GM23248 (cell line): Measurements from ENCODE around the gene RPF1. TPM values are rescaled to one million over a fixed set of nuclear protein-coding genes. Genes with fewer than 3 reads are reported as not detected.

Experiments
- DNase-seq: peaks from one replicate; pipeline ENCODE4 v3.0.0-alpha.2; 2015
- H2AFZ ChIP-seq: fragments of 200-600 bp; sonication (generic); 2 replicates; pipeline ENCODE4 v1.6.1; 2016; ENCODE audit warnings: antibody characterized with exemption
- H3F3A ChIP-seq: fragments of 200-600 bp; sonication (generic); 2 replicates; pipeline ENCODE4 v1.6.1; 2016; ENCODE audit warnings: mild to moderate bottlenecking, antibody characterized with exemption, mixed run types; ENCODE audit not compliant: insufficient read depth
- H3K27ac ChIP-seq: fragments of 200-600 bp; sonication (generic); 2 replicates; pipeline ENCODE4 v1.5.1; 2016; ENCODE audit warnings: mild to moderate bottlenecking
- H3K27me3 ChIP-seq: fragments of 200-600 bp; sonication (generic); replicated peaks from 2 replicates; pipeline ENCODE4 v1.6.1; 2016; ENCODE audit warnings: mild to moderate bottlenecking; ENCODE audit not compliant: insufficient read depth
- H3K36me3 ChIP-seq: fragments of 200-600 bp; sonication (generic); 2 replicates; pipeline ENCODE4 v1.6.1; 2016; ENCODE audit warnings: low read depth, mild to moderate bottlenecking
- H3K4me1 ChIP-seq: fragments of 200-600 bp; sonication (generic); 2 replicates; pipeline ENCODE4 v1.6.1; 2016; ENCODE audit warnings: mild to moderate bottlenecking; ENCODE audit not compliant: insufficient read depth
- H3K4me2 ChIP-seq: fragments of 200-600 bp; sonication (generic); one replicate; pipeline ENCODE4 v1.6.1; 2016; ENCODE audit warnings: mild to moderate bottlenecking; ENCODE audit not compliant: unreplicated experiment
- H3K4me3 ChIP-seq: fragments of 200-600 bp; sonication (generic); 2 replicates; pipeline ENCODE4 v1.5.1; 2016; ENCODE audit warnings: mild to moderate bottlenecking
- H3K79me2 ChIP-seq: fragments of 200-600 bp; sonication (generic); 2 replicates; pipeline ENCODE4 v1.6.1; 2016; ENCODE audit warnings: mild to moderate bottlenecking; ENCODE audit not compliant: insufficient read depth
- H3K9ac ChIP-seq: fragments of 200-600 bp; sonication (generic); 2 replicates; pipeline ENCODE4 v1.6.1; 2016; ENCODE audit warnings: mild to moderate bottlenecking
- H3K9me2 ChIP-seq: fragments of 200-600 bp; sonication (generic); 2 replicates; pipeline ENCODE4 v1.6.1; 2016; ENCODE audit warnings: mixed run types, mild to moderate bottlenecking, moderate library complexity; ENCODE audit not compliant: insufficient read depth
- H3K9me3 ChIP-seq: fragments of 200-600 bp; sonication (generic); one replicate; pipeline ENCODE4 v1.6.1; 2017; ENCODE audit warnings: low read depth
- H4K20me1 ChIP-seq: fragments of 200-600 bp; sonication (generic); 2 replicates; pipeline ENCODE4 v1.6.0; 2016; ENCODE audit not compliant: insufficient read depth
- EZH2 ChIP-seq: fragments of 200-600 bp; sonication (generic); IDR thresholded peaks from 2 replicates; pipeline ENCODE4 v1.6.1; 2018; ENCODE audit warnings: antibody characterized with exemption, mild to moderate bottlenecking; ENCODE audit not compliant: insufficient read depth, poor library complexity, severe bottlenecking
- EZH2phosphoT487 ChIP-seq: fragments of 200-600 bp; sonication (generic); IDR thresholded peaks from 2 replicates; pipeline ENCODE4 v1.6.1; 2018; ENCODE audit warnings: antibody characterized with exemption, moderate library complexity, mild to moderate bottlenecking, low read depth; ENCODE audit not compliant: insufficient read depth
- WGBS, 2 experiments: methylation state at CpG; one replicate each; pipeline ENCODE4 v1.1.6; 2015 to 2017; ENCODE audit warnings: low lambda C conversion rate in 2 of 2, low coverage in 1 of 2; ENCODE audit errors: missing lambda C conversion rate in 2 of 2; 5-methylcytosine and 5-hydroxymethylcytosine counted together
- in situ Hi-C: fragments of 300-500 bp; cut with MboI; formaldehyde crosslinking; loops from 2 replicates; pipeline ENCODE4 v1.15.0; 2020
- polyA plus RNA-seq: library from polyadenylated mRNA; unstranded; fragments of >200 nt; fragmentation: Nextera tagmentation; extraction: Ambion mirVana; gene quantifications from 2 replicates; pipeline ENCODE4 v1.2.1, GENCODE V29; 2016
- total RNA-seq: library from RNA; depleted of rRNA; stranded (reverse); fragments of >200 nt; shearing (Covaris generic); gene quantifications from 2 replicates; pipeline ENCODE4 v1.2.3, GENCODE V29; 2014

RPF1 gene
- total and polyA plus RNA-seq, 2 experiments from 2014 or later = 29.6 to 33.0 TPM

DNA sequence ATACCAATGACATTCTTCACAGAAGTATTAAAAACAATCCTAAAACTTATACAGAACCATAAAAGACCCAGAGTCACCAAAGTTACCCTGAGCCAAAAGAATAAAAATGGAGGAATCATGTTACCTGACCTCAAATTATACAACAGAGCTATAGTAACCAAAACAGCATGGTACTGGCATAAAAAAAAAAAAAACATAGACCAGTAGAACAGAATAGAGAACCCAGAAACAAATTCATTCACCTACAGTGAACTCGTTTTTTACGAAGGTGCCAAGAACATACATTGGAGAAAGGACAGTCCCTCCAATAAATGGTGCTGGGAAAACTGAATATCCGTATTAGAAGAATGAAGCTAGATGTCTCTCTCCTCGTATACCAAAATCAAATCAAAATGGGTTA, 30.0 kb downstream of the RPF1 start:
- Histone ChIP-seq H3K9me3 (no peaks in the 10 kb centered on the region), H3K4me1 (peaks cover 9% of the 10 kb centered on the region; the same call in 1 of the 2 replicates), H3F3A (peaks cover 19% of the 10 kb centered on the region), H3K27ac (no peak overlapping the region), H3K4me3 (no peak overlapping the region), H3K36me3 (no peaks in the 10 kb centered on the region), H3K9me2 (no peaks in the 10 kb centered on the region), H3K4me2 (no peak overlapping the region), H3K9ac (no peak overlapping the region), H3K27me3 (no peaks in the 10 kb centered on the region), H3K79me2 (peaks cover 38% of the 10 kb centered on the region), H2AFZ (no peak overlapping the region), H4K20me1 (peaks cover 4% of the 10 kb centered on the region; the same call in 1 of the 2 replicates)
- in situ Hi-C loops = no loop called here
- 97% methylated on average over 4 of the region's 4 CpGs for WGBS, 2 experiments
- TF ChIP-seq EZH2phosphoT487 = no peak
- TF ChIP-seq EZH2 = no peak
- DNase-seq = no peak

DNA sequence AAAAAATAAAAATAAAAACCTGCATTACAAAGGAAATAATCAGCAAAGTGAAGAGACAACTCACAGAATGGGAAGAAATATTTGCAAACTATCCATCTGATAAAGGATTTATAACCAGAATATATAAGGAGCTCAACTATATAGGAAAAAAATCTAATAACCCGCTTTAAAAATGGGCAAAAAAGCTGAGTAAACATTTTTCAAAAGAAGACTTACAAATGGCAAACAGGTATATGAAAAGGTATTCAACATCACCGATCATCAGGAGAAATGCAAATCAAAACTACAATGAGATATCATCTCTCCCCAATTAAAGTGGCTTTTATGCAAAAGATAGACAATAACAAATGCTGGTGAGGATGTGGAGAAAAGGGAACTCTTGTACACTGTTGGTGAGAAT, 31.1 kb downstream of the RPF1 start:
- no peaks in the 10 kb centered on the region for H3K9me3 ChIP-seq
- TF ChIP-seq EZH2 (no peak), EZH2phosphoT487 (no peak)
- H3K27ac ChIP-seq = no peak overlapping the region
- peaks cover 8% of the 10 kb centered on the region for H3F3A ChIP-seq
- H3K4me1 ChIP-seq = peaks cover 5% of the 10 kb centered on the region; the same call in 1 of the 2 replicates
- no peaks in the 10 kb centered on the region for H3K36me3 ChIP-seq
- H3K9ac ChIP-seq = no peak overlapping the region
- in situ Hi-C loops = no loop called here
- 70 to 81% methylated on average over 2 of the region's 2 CpGs for WGBS, 2 experiments
- no peak overlapping the region for H3K4me3 ChIP-seq
- no peak for DNase-seq
- H2AFZ ChIP-seq = no peak overlapping the region
- no peak overlapping the region for H3K4me2 ChIP-seq
- H3K27me3 ChIP-seq = no peaks in the 10 kb centered on the region
- no peaks in the 10 kb centered on the region for H3K9me2 ChIP-seq
- peaks cover 27% of the 10 kb centered on the region for H3K79me2 ChIP-seq
- H4K20me1 ChIP-seq = no peaks in the 10 kb centered on the region

DNA sequence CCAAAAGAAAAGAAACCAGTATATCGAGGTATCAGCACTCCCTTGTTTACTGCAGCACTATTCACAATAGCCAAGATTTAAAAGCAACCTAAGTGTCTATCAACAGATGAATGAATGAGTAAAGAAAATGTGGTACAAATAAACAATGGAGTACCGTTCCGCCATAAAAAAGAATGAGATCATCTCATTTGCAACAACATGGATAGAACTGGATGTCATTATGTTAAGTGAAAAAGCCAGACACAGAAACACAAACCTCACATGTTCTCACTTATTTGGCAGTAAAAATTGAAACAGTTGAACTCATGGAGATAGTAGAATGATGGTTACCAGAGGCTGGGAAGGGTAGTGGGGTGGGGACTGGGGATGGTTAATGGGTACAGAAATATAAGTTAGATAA, 31.6 kb downstream of the RPF1 start:
- Histone ChIP-seq H4K20me1 (no peaks in the 10 kb centered on the region), H3K36me3 (no peaks in the 10 kb centered on the region), H3F3A (0 out of 2 replicates have a peak, but pooled peaks cover 5% of the 10 kb centered on the region), H2AFZ (no peak overlapping the region), H3K9me2 (no peaks in the 10 kb centered on the region), H3K4me1 (peaks cover 5% of the 10 kb centered on the region; the same call in 1 of the 2 replicates), H3K4me3 (no peak overlapping the region), H3K79me2 (peaks cover 24% of the 10 kb centered on the region), H3K27me3 (no peaks in the 10 kb centered on the region), H3K4me2 (no peak overlapping the region), H3K27ac (no peak overlapping the region), H3K9ac (no peak overlapping the region), H3K9me3 (no peaks in the 10 kb centered on the region)
- DNase-seq = no peak
- WGBS, 2 experiments = 38 to 44% methylated on average over 3 of the region's 3 CpGs
- no peak for TF ChIP-seq EZH2
- no peak for TF ChIP-seq EZH2phosphoT487
- in situ Hi-C loops = no loop called here

DNA sequence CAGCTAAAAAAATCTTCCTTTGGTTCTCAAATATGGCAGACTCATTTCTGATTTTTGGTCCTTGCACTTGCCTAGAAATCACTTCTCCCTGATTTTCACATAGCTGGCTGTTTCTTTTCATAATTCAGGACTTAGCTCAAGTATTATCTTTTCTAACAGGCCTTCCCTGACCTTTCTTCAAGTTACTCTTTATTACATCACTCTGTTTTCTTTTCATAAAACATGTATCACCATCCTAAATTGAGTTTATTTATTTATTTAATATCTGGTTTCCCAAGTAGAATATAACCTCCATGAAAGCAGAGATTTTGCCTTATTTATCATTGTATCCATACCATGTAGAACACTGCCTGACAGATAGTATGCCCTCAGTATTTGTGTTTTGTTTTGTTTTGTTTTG, 45.5 kb downstream of the RPF1 start:
- Histone ChIP-seq H3F3A (no peaks in the 10 kb centered on the region), H3K9me2 (no peaks in the 10 kb centered on the region), H3K4me2 (no peak overlapping the region), H3K4me1 (no peaks in the 10 kb centered on the region), H3K36me3 (0 out of 2 replicates have a peak, but pooled peaks cover 4% of the 10 kb centered on the region), H3K4me3 (no peak overlapping the region), H3K9ac (no peak overlapping the region), H4K20me1 (no peaks in the 10 kb centered on the region), H3K79me2 (no peaks in the 10 kb centered on the region), H2AFZ (no peak overlapping the region), H3K27me3 (no peaks in the 10 kb centered on the region), H3K9me3 (no peaks in the 10 kb centered on the region), H3K27ac (no peak overlapping the region)
- in situ Hi-C loops = no loop called here
- no peak for DNase-seq
- TF ChIP-seq EZH2 = no peak
- TF ChIP-seq EZH2phosphoT487 = no peak

DNA sequence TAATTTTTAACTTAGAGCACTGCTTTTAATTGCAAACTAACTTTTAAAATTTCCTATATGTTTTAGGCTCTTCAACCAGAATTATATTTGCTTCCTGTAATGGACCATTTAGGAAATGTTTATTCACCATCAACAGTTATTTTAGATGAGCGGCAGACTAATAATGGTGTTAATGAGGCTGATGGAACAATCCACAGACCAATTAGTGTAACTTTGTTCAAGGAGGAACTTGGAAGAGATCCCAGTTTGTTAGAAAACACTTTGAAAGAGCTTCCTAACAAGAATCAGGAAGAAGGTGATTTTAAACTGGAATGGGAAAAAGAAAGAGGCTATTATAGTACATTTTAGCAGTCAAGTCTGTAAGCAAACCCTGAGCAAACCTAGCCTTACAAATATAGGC, 46.7 kb downstream of the RPF1 start:
- H3K4me2 ChIP-seq = no peak overlapping the region
- no peak for TF ChIP-seq EZH2phosphoT487
- TF ChIP-seq EZH2 = no peak
- H3K27ac ChIP-seq = no peak overlapping the region
- H2AFZ ChIP-seq = no peak overlapping the region
- H4K20me1 ChIP-seq = no peaks in the 10 kb centered on the region
- no peak for DNase-seq
- WGBS, 2 experiments = 96 to 100% methylated on average over 1 of the region's 1 CpG
- no peaks in the 10 kb centered on the region for H3K9me3 ChIP-seq
- H3K9me2 ChIP-seq = no peaks in the 10 kb centered on the region
- H3K4me3 ChIP-seq = no peak overlapping the region
- in situ Hi-C loops = no loop called here
- H3K79me2 ChIP-seq = no peaks in the 10 kb centered on the region
- H3K36me3 ChIP-seq = 0 out of 2 replicates have a peak, but pooled peaks cover 4% of the 10 kb centered on the region
- no peak overlapping the region for H3K9ac ChIP-seq
- no peaks in the 10 kb centered on the region for H3K4me1 ChIP-seq
- no peaks in the 10 kb centered on the region for H3K27me3 ChIP-seq
- H3F3A ChIP-seq = no peaks in the 10 kb centered on the region
